ENCODE results near the gene TNFRSF9. TPM values are rescaled to one million over a fixed set of nuclear protein-coding genes. Genes with fewer than 3 reads are reported as not detected.

The TNFRSF9 gene
- total and polyA plus RNA-seq, 2 donors from 2014 or later = 0.54 TPM; not detected in 1

GRCh38 chr1:7885513-7886404 lies 54.9 kb downstream of the TNFRSF9 start:
- DNase-seq = peak in 4 of 5 donors; percentile 20 to 84 (median 43)
- no peak for FAIRE-seq
- H3K9me3 ChIP-seq (ENCODE audit: control insufficient read depth in 2 of 3, insufficient read depth in 1 of 3, low read length in 3 of 3) = no peaks in the 10 kb centered on the region
- TF ChIP-seq, protein P1, sequence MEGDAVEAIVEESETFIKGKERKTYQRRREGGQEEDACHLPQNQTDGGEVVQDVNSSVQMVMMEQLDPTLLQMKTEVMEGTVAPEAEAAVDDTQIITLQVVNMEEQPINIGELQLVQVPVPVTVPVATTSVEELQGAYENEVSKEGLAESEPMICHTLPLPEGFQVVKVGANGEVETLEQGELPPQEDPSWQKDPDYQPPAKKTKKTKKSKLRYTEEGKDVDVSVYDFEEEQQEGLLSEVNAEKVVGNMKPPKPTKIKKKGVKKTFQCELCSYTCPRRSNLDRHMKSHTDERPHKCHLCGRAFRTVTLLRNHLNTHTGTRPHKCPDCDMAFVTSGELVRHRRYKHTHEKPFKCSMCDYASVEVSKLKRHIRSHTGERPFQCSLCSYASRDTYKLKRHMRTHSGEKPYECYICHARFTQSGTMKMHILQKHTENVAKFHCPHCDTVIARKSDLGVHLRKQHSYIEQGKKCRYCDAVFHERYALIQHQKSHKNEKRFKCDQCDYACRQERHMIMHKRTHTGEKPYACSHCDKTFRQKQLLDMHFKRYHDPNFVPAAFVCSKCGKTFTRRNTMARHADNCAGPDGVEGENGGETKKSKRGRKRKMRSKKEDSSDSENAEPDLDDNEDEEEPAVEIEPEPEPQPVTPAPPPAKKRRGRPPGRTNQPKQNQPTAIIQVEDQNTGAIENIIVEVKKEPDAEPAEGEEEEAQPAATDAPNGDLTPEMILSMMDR (IDR thresholded peaks at IDR 0.05; ENCODE audit: borderline replicate concordance, extremely low read depth, insufficient read depth) = no peak
- intact Hi-C loops (cut with DNase I) = no loop called here
- H3K36me3 ChIP-seq (ENCODE audit: control insufficient read depth in 2 of 3, insufficient read depth in 3 of 3, low read length in 3 of 3) = no peaks in the 10 kb centered on the region
- no peaks in the 10 kb centered on the region for H3K27me3 ChIP-seq (ENCODE audit: control insufficient read depth, insufficient read depth, low read length)
- no peak overlapping the region for H3K27ac ChIP-seq (ENCODE audit: low read depth in 2 of 2, low read length in 2 of 2)
- no peaks in the 10 kb centered on the region for H3K4me1 ChIP-seq (ENCODE audit: control insufficient read depth in 2 of 3, insufficient read depth in 2 of 3, low read depth in 1 of 3, low read length in 3 of 3)
- no peak overlapping the region for H3K9ac ChIP-seq (ENCODE audit: low read length in 3 of 3)
- no peak overlapping the region for H3K4me3 ChIP-seq (ENCODE audit: low read length in 3 of 3)

DNA sequence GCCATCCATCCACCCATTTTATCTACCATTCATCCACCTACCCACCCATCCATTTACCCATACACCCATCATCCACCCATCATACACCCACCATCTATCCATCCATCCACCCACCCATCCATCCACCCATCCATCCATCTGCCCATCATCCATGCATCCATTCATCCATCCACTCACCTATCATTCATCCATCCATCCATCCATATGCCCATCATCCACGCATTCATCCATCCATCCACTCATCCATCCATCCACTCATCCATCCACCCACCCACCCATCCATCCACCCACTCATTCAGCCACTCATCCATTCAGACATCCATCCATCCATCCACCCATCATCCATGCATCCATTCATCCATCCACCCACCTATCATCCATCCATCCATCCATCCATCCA lies 55.9 kb downstream of the TNFRSF9 start:
- no peak overlapping the region for H3K4me3 ChIP-seq (ENCODE audit: low read length in 3 of 3)
- H3K36me3 ChIP-seq (ENCODE audit: control insufficient read depth in 2 of 3, insufficient read depth in 3 of 3, low read length in 3 of 3) = no peaks in the 10 kb centered on the region
- H3K9me3 ChIP-seq (ENCODE audit: control insufficient read depth in 2 of 3, insufficient read depth in 1 of 3, low read length in 3 of 3) = no peaks in the 10 kb centered on the region
- FAIRE-seq = no peak
- intact Hi-C loops (cut with DNase I) = no loop called here
- no peak for DNase-seq
- H3K27me3 ChIP-seq (ENCODE audit: control insufficient read depth, insufficient read depth, low read length) = no peaks in the 10 kb centered on the region
- TF ChIP-seq, protein P1 (IDR thresholded peaks at IDR 0.05; ENCODE audit: borderline replicate concordance, extremely low read depth, insufficient read depth) = no peak
- no peaks in the 10 kb centered on the region for H3K4me1 ChIP-seq (ENCODE audit: control insufficient read depth in 2 of 3, insufficient read depth in 2 of 3, low read depth in 1 of 3, low read length in 3 of 3)
- no peak overlapping the region for H3K9ac ChIP-seq (ENCODE audit: low read length in 3 of 3)
- H3K27ac ChIP-seq (ENCODE audit: low read depth in 2 of 2, low read length in 2 of 2) = no peak overlapping the region

DNA sequence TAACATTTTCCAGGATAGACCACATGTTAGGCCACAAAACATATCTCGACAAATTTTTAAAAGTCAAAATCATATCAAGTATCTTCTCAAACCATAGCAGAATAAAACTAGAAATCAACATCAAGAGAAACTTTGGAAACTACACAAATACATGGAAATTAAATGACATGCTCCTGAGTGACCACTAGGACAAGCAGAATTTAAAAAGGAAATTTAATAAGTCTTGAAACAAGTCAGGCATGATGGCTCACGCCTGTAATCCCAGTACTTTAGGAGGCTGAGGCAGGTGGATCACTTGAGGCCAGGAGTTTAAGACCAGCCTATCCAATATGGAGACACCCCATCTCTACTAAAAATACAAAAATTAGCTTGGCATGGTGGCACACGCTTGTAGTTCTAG lies 61.4 kb downstream of the TNFRSF9 start:
- Histone ChIP-seq H3K9ac (ENCODE audit: low read length in 3 of 3) (no peak overlapping the region), H3K4me3 (ENCODE audit: low read length in 3 of 3) (no peak overlapping the region), H3K36me3 (ENCODE audit: control insufficient read depth in 2 of 3, insufficient read depth in 3 of 3, low read length in 3 of 3) (no peaks in the 10 kb centered on the region), H3K27ac (ENCODE audit: low read depth in 2 of 2, low read length in 2 of 2) (no peak overlapping the region), H3K9me3 (ENCODE audit: control insufficient read depth in 2 of 3, insufficient read depth in 1 of 3, low read length in 3 of 3) (peaks cover 0 to 4% (median 0%) of the 10 kb centered on the region in 3 donors), H3K4me1 (ENCODE audit: control insufficient read depth in 2 of 3, insufficient read depth in 2 of 3, low read depth in 1 of 3, low read length in 3 of 3) (no peaks in the 10 kb centered on the region), H3K27me3 (ENCODE audit: control insufficient read depth, insufficient read depth, low read length) (no peaks in the 10 kb centered on the region)
- TF ChIP-seq, protein P1 (IDR thresholded peaks at IDR 0.05; ENCODE audit: borderline replicate concordance, extremely low read depth, insufficient read depth) = no peak
- intact Hi-C loops (cut with DNase I) = no loop called here
- FAIRE-seq (no peak), DNase-seq (no peak)
